ENCODE measurements around the gene MAP3K8.

MAP3K8 gene

GRCh38 chr10:30404540-30404939 is 29.4 kb upstream of the MAP3K8 start:
- DNase-seq (ENCODE audit: extremely low read depth, low read depth): no peak
- TF ChIP-seq, protein P1, sequence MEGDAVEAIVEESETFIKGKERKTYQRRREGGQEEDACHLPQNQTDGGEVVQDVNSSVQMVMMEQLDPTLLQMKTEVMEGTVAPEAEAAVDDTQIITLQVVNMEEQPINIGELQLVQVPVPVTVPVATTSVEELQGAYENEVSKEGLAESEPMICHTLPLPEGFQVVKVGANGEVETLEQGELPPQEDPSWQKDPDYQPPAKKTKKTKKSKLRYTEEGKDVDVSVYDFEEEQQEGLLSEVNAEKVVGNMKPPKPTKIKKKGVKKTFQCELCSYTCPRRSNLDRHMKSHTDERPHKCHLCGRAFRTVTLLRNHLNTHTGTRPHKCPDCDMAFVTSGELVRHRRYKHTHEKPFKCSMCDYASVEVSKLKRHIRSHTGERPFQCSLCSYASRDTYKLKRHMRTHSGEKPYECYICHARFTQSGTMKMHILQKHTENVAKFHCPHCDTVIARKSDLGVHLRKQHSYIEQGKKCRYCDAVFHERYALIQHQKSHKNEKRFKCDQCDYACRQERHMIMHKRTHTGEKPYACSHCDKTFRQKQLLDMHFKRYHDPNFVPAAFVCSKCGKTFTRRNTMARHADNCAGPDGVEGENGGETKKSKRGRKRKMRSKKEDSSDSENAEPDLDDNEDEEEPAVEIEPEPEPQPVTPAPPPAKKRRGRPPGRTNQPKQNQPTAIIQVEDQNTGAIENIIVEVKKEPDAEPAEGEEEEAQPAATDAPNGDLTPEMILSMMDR (IDR thresholded peaks at IDR 0.05; ENCODE audit: low read depth, low read length, missing control alignments): no peak

GRCh38 chr10:30411263-30411662 is 22.7 kb upstream of the MAP3K8 start:
- no peak overlapping the region for H3K4me3 ChIP-seq (replicated peaks; ENCODE audit: low read depth, low read length)
- TF ChIP-seq, protein P1 (IDR thresholded peaks at IDR 0.05; ENCODE audit: low read depth, low read length, missing control alignments): no peak
- no peak for DNase-seq (ENCODE audit: extremely low read depth, low read depth)

More at GRCh38 chr10:30404540-30404939, 29.4 kb upstream of the MAP3K8 start:
- no peak overlapping the region for H3K4me3 ChIP-seq (replicated peaks; ENCODE audit: low read depth, low read length)

GRCh38 chr10:30412901-30413300 is 21.1 kb upstream of the MAP3K8 start:
- TF ChIP-seq, protein P1 (IDR thresholded peaks at IDR 0.05; ENCODE audit: low read depth, low read length, missing control alignments): no peak
- no peak for DNase-seq (ENCODE audit: extremely low read depth, low read depth)
- no peak overlapping the region for H3K4me3 ChIP-seq (replicated peaks; ENCODE audit: low read depth, low read length)

DNA sequence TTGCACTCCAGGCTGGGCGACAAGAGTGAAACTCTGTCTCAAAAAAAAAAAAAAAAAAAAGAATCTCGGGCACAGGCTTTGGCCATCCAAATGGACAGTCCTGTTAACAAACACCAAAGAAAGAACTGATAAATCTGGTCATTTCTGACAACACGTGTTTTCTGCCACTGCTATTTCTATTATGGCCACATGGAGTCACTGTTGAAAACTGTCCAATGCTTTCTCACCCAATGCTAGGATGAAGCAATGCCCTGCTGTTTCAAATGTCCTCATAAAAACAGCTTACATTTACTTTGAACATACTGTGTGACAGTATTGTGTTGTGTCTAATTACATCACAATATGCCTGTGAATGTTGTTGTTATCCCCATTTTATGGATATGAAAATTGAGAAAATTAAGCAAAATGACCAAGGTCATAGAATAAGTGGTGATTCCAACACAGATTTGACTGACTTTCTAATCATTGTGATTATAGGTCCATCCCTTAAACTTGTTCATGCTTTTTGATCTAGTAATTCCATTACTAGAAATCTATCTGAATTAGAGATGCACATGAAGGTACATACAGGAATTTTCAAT is 19.9 kb upstream of the MAP3K8 start:
- DNase-seq (ENCODE audit: extremely low read depth, low read depth): no peak
- no peak overlapping the region for H3K4me3 ChIP-seq (replicated peaks; ENCODE audit: low read depth, low read length)
- TF ChIP-seq, protein P1 (IDR thresholded peaks at IDR 0.05; ENCODE audit: low read depth, low read length, missing control alignments): peak; percentile 69

DNA sequence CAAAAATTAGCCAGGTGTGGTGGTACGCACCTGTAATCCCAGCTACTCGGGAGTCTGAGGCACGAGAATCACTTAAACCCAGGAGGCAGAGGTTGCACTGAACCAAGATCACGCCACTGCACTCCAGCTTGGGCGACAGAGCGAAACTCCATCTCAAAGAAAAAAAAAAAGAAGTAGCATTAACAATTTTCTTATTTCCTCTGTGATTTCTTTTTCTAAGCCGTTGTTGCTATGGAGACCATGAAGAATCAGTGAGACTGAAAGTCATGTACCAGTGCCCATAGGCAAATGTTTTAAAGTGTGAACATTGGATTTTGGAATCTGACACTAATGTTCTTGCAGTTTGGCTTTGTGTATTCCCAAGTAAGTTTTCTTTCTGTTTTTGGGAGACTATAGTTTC is 18.4 kb upstream of the MAP3K8 start:
- no peak overlapping the region for H3K4me3 ChIP-seq (replicated peaks; ENCODE audit: low read depth, low read length)
- DNase-seq (ENCODE audit: extremely low read depth, low read depth): no peak
- TF ChIP-seq, protein P1 (IDR thresholded peaks at IDR 0.05; ENCODE audit: low read depth, low read length, missing control alignments): no peak

- TF ChIP-seq, protein P1 (IDR thresholded peaks at IDR 0.05; ENCODE audit: low read depth, low read length, missing control alignments): no peak
- no peak for DNase-seq (ENCODE audit: extremely low read depth, low read depth)
- no peak overlapping the region for H3K4me3 ChIP-seq (replicated peaks; ENCODE audit: low read depth, low read length)
These were observed 16.7 kb upstream of the MAP3K8 start for GRCh38 chr10:30417301-30417700.

DNA sequence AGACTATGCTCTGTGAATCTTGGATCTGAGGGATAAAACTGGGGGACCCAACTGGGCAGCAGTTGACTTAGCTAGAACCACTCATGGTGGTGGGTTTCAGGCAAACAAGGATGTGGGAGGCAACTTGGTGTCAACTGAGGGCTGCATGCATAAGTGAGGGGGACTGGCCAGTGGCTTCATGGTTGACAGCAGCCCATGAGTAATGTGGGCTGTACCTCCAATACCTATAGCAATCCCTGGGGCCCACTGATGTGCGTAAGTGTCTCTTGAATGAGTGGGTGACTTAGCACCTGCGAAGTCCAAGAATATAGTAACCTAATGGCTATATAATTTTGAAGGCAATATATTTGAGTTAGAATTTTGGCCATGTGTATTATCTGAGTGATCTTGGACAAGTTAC is 13.7 kb upstream of the MAP3K8 start:
- no peak overlapping the region for H3K4me3 ChIP-seq (replicated peaks; ENCODE audit: low read depth, low read length)
- no peak for DNase-seq (ENCODE audit: extremely low read depth, low read depth)
- TF ChIP-seq, protein P1 (IDR thresholded peaks at IDR 0.05; ENCODE audit: low read depth, low read length, missing control alignments): no peak
